K562 (cell line): Measurements from ENCODE around the gene ZNF322. TPM values are rescaled to one million over a fixed set of nuclear protein-coding genes. Genes with fewer than 3 reads are reported as not detected.

Experiments
- BCL6 ChIP-seq: fragments of 250-450 bp; sonication (Bioruptor Pico); IDR thresholded peaks from 2 replicates; pipeline ENCODE4 v1.4.0; 2020
- CHD1 ChIP-seq: fragments of 200-600 bp; sonication (generic); IDR thresholded peaks from one replicate; pipeline ENCODE4 v1.6.1; 2012; ENCODE audit warnings: mild to moderate bottlenecking, moderate library complexity, low read length, inconsistent platforms
- HIVEP1 ChIP-seq: fragments of 250-450 bp; sonication (Bioruptor Pico); IDR thresholded peaks from 2 replicates; pipeline ENCODE4 v1.4.0; 2020; ENCODE audit warnings: mild to moderate bottlenecking
- KLF16 ChIP-seq: IDR thresholded peaks from 2 replicates; pipeline ENCODE4 v1.6.1; 2016; ENCODE audit warnings: antibody characterized with exemption
- NFE2 ChIP-seq: IDR thresholded peaks from 2 replicates; pipeline ENCODE4 v1.6.1; 2014; ENCODE audit warnings: antibody characterized with exemption, low read depth
- PRPF4 ChIP-seq: fragments of 200-400 bp; formaldehyde crosslinking; IDR thresholded peaks from one replicate; pipeline ENCODE4 v1.6.1; 2017; ENCODE audit warnings: low read length, low read depth, mild to moderate bottlenecking; ENCODE audit not compliant: insufficient read depth, poor library complexity, severe bottlenecking
- RBM25 ChIP-seq: fragments of 200-400 bp; formaldehyde crosslinking; IDR thresholded peaks from 2 replicates; pipeline ENCODE4 v1.6.1; 2018; ENCODE audit warnings: low read length, low read depth, moderate library complexity; ENCODE audit not compliant: severe bottlenecking
- SIRT6 ChIP-seq: IDR thresholded peaks from one replicate; pipeline ENCODE4 v1.6.1; 2012; ENCODE audit warnings: low read depth, mild to moderate bottlenecking, control low read depth, inconsistent platforms, low read length, moderate library complexity
- SMAD1 ChIP-seq: fragments of 150-350 bp; IDR thresholded peaks from 2 replicates; pipeline ENCODE4 v1.6.1; 2014; ENCODE audit warnings: low read length, low read depth; ENCODE audit not compliant: partially characterized antibody
- TEAD4 ChIP-seq, 2 experiments: sonication (generic) in 1 of 2; formaldehyde crosslinking in 1 of 2; IDR thresholded peaks; 2 replicates each; pipeline versions ENCODE4 v1.6.1 to v1.8.0; 2012 to 2022; ENCODE audit warnings: borderline replicate concordance in 1 of 2, inconsistent platforms in 1 of 2, low read length in 1 of 2, mild to moderate bottlenecking in 1 of 2, missing genetic modification reagents in 1 of 2
- ZBED1 ChIP-seq: IDR thresholded peaks from 2 replicates; pipeline ENCODE4 v1.6.1; 2014
- ZNF699 ChIP-seq: fragments of 250-450 bp; sonication (Bioruptor Pico); IDR thresholded peaks from 2 replicates; pipeline ENCODE4 v1.8.0; 2021; ENCODE audit warnings: mild to moderate bottlenecking, moderate library complexity; ENCODE audit not compliant: insufficient replicate concordance
- ZSCAN32 ChIP-seq: fragments of 450-650 bp; formaldehyde crosslinking; IDR thresholded peaks from 2 replicates; pipeline ENCODE4 v1.4.0; 2020; ENCODE audit warnings: mild to moderate bottlenecking, moderate library complexity
- polyA plus RNA-seq, 8 experiments: library from polyadenylated mRNA; depleted of rRNA in 4 of 8; stranded (reverse) in 5 of 8; unstranded in 3 of 8; fragments of >200 nt; fragmentation: Nextera tagmentation in 2 of 8; fragmentation: Illumina TruSeq in 1 of 8; extraction: Ambion mirVana in 2 of 8; extraction: Trizol in 1 of 8; gene quantifications; 2 replicates each; pipeline versions ENCODE4 v1.2.1 to v1.2.3, GENCODE V29; 2011 to 2014; ENCODE audit warnings: inconsistent platforms in 1 of 8, missing spikeins in 1 of 8
- total RNA-seq, 7 experiments: library from RNA; depleted of rRNA in 6 of 7; stranded (reverse); fragments of >200 nt in 6 of 7; fragmentation: Illumina TruSeq in 2 of 7; extraction: Trizol in 2 of 7; gene quantifications; 2 replicates each; pipeline versions ENCODE4 v1.2.1 to v1.2.3, GENCODE V29; 2011 to 2021; ENCODE audit warnings: low replicate concordance in 1 of 7
- TF ChIP-seq, protein P1 (sequence below): fragments of 250-450 bp; sonication (Bioruptor Pico); IDR thresholded peaks from 2 replicates; pipeline ENCODE4 v1.8.0; 2022; ENCODE audit warnings: moderate library complexity, mild to moderate bottlenecking, inconsistent platforms
- TF ChIP-seq, protein P2 (sequence below): fragments of 450-650 bp; IDR thresholded peaks from 2 replicates; pipeline ENCODE4 v1.7.1; 2018; ENCODE audit warnings: mild to moderate bottlenecking, low read depth; ENCODE audit not compliant: partially characterized antibody
- TF ChIP-seq, protein P3 (sequence below), 2 experiments: fragments of 450-650 bp in 1 of 2; sonication (generic) in 1 of 2; formaldehyde crosslinking; conservative IDR thresholded peaks; 2 replicates each; pipeline versions ENCODE4 v1.4.0 to v1.8.1; 2020 to 2022; ENCODE audit warnings: mild to moderate bottlenecking in 1 of 2, missing genetic modification reagents in 1 of 2
- TF ChIP-seq, protein P4 (sequence below): fragments of 200-800 bp; sonication (Bioruptor generic); IDR thresholded peaks from 2 replicates; pipeline ENCODE4 v1.6.1; 2017; ENCODE audit warnings: missing genetic modification characterization, missing compliant biosample characterization
- TF ChIP-seq, protein P5 (sequence below): fragments of 250-450 bp; sonication (Bioruptor Pico); IDR thresholded peaks from 2 replicates; pipeline ENCODE4 v1.4.0; 2020; ENCODE audit warnings: borderline replicate concordance
- TF ChIP-seq, protein P6 (sequence below): sonication (generic); formaldehyde crosslinking; IDR thresholded peaks from 2 replicates; pipeline ENCODE4 v1.8.0; 2022; ENCODE audit warnings: mild to moderate bottlenecking, missing genetic modification reagents

ZNF322 gene
- total and polyA plus RNA-seq, 9 of the 15 experiments (the other 6 are each of a cell fraction or from before 2014, with no cell fraction given), result 4.7 to 31.2 (median 18.7) TPM

DNA sequence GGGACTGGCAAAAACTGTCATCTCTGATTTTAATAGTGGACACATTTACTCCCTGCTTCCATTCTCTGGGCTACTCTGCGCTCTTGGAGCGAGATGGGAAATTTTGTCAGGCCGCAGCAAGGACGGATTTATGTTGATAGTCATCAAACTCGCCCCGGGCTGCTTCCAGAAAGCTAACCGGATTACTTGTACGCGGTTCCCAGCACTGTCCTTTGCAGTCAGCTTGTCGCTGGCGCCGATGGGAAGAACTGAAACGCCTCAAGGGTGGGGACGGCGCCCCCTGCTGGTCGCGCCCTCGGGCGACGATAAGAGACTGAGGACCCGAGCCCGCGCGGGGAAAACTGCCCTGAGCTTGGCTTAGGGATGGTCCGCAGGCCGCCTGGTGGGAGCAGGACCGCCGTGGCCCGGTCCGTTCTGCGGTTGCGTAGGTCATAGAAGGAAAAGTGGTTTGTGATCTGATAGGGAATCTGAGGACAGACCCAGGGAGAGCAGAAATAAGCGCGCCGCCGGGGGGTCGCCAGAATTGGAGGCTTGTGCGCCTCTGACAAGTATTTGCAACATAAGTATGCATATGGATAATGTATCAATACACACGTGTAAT is 63.8 kb downstream of the ZNF322 start (continued):
- TF ChIP-seq ZBED1, result no peak; the same call in 1 of the 2 replicates
- TF ChIP-seq RBM25, result no peak
- no peak for TF ChIP-seq NFE2
- TF ChIP-seq, protein P1, sequence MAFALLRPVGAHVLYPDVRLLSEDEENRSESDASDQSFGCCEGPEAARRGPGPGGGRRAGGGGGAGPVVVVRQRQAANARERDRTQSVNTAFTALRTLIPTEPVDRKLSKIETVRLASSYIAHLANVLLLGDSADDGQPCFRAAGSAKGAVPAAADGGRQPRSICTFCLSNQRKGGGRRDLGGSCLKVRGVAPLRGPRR, result no peak
- TF ChIP-seq TEAD4 (IDR thresholded peaks at IDR 0.05; ENCODE audit: low read length), result peak; percentile 29; the same call in 1 of the 2 replicates
- no peak for TF ChIP-seq TEAD4 (CRISPR knock-in tag; IDR thresholded peaks at IDR 0.05; ENCODE audit: borderline replicate concordance)
- no peak for TF ChIP-seq ZSCAN32 (CRISPR knock-in tag)
- no peak for TF ChIP-seq PRPF4
- peak; percentile 60 for TF ChIP-seq SMAD1
- TF ChIP-seq, protein P2, sequence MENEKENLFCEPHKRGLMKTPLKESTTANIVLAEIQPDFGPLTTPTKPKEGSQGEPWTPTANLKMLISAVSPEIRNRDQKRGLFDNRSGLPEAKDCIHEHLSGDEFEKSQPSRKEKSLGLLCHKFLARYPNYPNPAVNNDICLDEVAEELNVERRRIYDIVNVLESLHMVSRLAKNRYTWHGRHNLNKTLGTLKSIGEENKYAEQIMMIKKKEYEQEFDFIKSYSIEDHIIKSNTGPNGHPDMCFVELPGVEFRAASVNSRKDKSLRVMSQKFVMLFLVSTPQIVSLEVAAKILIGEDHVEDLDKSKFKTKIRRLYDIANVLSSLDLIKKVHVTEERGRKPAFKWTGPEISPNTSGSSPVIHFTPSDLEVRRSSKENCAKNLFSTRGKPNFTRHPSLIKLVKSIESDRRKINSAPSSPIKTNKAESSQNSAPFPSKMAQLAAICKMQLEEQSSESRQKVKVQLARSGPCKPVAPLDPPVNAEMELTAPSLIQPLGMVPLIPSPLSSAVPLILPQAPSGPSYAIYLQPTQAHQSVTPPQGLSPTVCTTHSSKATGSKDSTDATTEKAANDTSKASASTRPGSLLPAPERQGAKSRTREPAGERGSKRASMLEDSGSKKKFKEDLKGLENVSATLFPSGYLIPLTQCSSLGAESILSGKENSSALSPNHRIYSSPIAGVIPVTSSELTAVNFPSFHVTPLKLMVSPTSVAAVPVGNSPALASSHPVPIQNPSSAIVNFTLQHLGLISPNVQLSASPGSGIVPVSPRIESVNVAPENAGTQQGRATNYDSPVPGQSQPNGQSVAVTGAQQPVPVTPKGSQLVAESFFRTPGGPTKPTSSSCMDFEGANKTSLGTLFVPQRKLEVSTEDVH, result peak; percentile 72
- no peak for TF ChIP-seq ZNF699 (CRISPR knock-in tag)
- TF ChIP-seq, protein P3, sequence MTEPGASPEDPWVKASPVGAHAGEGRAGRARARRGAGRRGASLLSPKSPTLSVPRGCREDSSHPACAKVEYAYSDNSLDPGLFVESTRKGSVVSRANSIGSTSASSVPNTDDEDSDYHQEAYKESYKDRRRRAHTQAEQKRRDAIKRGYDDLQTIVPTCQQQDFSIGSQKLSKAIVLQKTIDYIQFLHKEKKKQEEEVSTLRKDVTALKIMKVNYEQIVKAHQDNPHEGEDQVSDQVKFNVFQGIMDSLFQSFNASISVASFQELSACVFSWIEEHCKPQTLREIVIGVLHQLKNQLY (CRISPR knock-in tag; conservative IDR thresholded peaks at IDR 0.05), result no peak
- TF ChIP-seq KLF16, result no peak
- TF ChIP-seq, protein P4, sequence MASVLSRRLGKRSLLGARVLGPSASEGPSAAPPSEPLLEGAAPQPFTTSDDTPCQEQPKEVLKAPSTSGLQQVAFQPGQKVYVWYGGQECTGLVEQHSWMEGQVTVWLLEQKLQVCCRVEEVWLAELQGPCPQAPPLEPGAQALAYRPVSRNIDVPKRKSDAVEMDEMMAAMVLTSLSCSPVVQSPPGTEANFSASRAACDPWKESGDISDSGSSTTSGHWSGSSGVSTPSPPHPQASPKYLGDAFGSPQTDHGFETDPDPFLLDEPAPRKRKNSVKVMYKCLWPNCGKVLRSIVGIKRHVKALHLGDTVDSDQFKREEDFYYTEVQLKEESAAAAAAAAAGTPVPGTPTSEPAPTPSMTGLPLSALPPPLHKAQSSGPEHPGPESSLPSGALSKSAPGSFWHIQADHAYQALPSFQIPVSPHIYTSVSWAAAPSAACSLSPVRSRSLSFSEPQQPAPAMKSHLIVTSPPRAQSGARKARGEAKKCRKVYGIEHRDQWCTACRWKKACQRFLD (CRISPR knock-in tag), result no peak
- TF ChIP-seq, protein P5, sequence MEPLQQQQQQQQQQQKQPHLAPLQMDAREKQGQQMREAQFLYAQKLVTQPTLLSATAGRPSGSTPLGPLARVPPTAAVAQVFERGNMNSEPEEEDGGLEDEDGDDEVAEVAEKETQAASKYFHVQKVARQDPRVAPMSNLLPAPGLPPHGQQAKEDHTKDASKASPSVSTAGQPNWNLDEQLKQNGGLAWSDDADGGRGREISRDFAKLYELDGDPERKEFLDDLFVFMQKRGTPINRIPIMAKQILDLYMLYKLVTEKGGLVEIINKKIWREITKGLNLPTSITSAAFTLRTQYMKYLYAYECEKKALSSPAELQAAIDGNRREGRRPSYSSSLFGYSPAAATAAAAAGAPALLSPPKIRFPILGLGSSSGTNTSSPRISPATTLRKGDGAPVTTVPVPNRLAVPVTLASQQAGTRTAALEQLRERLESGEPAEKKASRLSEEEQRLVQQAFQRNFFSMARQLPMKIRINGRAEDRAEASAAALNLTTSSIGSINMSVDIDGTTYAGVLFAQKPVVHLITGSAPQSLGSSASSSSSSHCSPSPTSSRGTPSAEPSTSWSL, result no peak
- TF ChIP-seq, protein P6, sequence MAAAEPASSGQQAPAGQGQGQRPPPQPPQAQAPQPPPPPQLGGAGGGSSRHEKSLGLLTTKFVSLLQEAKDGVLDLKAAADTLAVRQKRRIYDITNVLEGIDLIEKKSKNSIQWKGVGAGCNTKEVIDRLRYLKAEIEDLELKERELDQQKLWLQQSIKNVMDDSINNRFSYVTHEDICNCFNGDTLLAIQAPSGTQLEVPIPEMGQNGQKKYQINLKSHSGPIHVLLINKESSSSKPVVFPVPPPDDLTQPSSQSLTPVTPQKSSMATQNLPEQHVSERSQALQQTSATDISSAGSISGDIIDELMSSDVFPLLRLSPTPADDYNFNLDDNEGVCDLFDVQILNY (CRISPR knock-in tag), result no peak
- TF ChIP-seq SIRT6, result no peak
- TF ChIP-seq BCL6 (CRISPR knock-in tag), result no peak
- TF ChIP-seq HIVEP1 (CRISPR knock-in tag), result no peak
- no peak for TF ChIP-seq CHD1
